Adrenal gland (tissue), 5 donors: ENCODE measurements around the gene DES.

Experiments
- CTCF ChIP-seq, 6 experiments: fragments of 450-650 bp in 4 of 6; fragments of 200-600 bp in 2 of 6; sonication (generic) in 1 of 6; IDR thresholded peaks; 1 replicate in 5 of 6; 2 replicates in 1 of 6; pipeline versions ENCODE4 v1.5.1 to v1.8.0; 2016 to 2021; ENCODE audit warnings: antibody characterized with exemption in 6 of 6, mild to moderate bottlenecking in 2 of 6, moderate library complexity in 1 of 6
- POLR2A ChIP-seq, 2 donors: fragments of 450-650 bp; IDR thresholded peaks; one replicate each; pipeline ENCODE4 v1.6.1; 2017; ENCODE audit warnings: antibody characterized with exemption in 2 of 2, mild to moderate bottlenecking in 2 of 2, moderate library complexity in 1 of 2
- donor health status: DM: no; HTN: no; CAD: no.

- no peak for TF ChIP-seq POLR2A (IDR thresholded peaks at IDR 0.05)
- peak in 2 of 6 experiments; percentile 9 to 12 for TF ChIP-seq CTCF (IDR thresholded peaks at IDR 0.05)
These were observed 15.7 kb downstream of the DES start for GRCh38 chr2:219433666-219434467.
